Vagina (tissue), 2 donors: ENCODE results near the gene MIEN1. TPM values are rescaled to one million over a fixed set of nuclear protein-coding genes. Genes with fewer than 3 reads are reported as not detected.
"Not testable (repeated sequence)": the region's sequence is repeated elsewhere in the genome, so short reads cannot be mapped to it uniquely, and the experiment has no call there.

Experiments used
- DNase-seq, 2 donors: peaks; one replicate each; pipeline ENCODE4 v3.0.0-alpha.2; 2017; ENCODE audit errors: extremely low spot score in 2 of 2
- H3K27ac ChIP-seq: fragments of 200-600 bp; sonication (generic); one replicate; pipeline ENCODE4 v1.5.1; 2019
- H3K27me3 ChIP-seq: fragments of 200-600 bp; sonication (generic); one replicate; pipeline ENCODE4 v1.5.1; 2019
- H3K36me3 ChIP-seq, 2 donors: fragments of 200-600 bp; sonication (generic); one replicate each; pipeline ENCODE4 v1.5.1; 2017 to 2019
- H3K4me1 ChIP-seq: fragments of 200-600 bp; sonication (generic); one replicate; pipeline ENCODE4 v1.5.1; 2019
- H3K4me3 ChIP-seq, 2 donors: fragments of 200-600 bp; sonication (generic); 1 replicate in 1 of 2; 2 replicates in 1 of 2; pipeline ENCODE4 v1.5.1; 2016 to 2019
- H3K9me3 ChIP-seq: fragments of 200-600 bp; sonication (generic); one replicate; pipeline ENCODE4 v1.5.1; 2019
- CTCF ChIP-seq, 3 experiments: fragments of 450-650 bp in 2 of 3; fragments of 200-600 bp in 1 of 3; sonication (generic) in 1 of 3; IDR thresholded peaks; one replicate each; pipeline ENCODE4 v1.5.1; 2017 to 2019; ENCODE audit warnings: antibody characterized with exemption in 3 of 3, mild to moderate bottlenecking in 2 of 3, moderate library complexity in 2 of 3
- POLR2A ChIP-seq, 2 donors: fragments of 450-650 bp; IDR thresholded peaks; one replicate each; pipeline ENCODE4 v1.6.1; 2017; ENCODE audit warnings: antibody characterized with exemption in 2 of 2, mild to moderate bottlenecking in 2 of 2, moderate library complexity in 2 of 2
- POLR2AphosphoS5 ChIP-seq, 2 donors: sonication (generic); formaldehyde crosslinking; IDR thresholded peaks; one replicate each; pipeline ENCODE4 v1.9.0; 2017; ENCODE audit warnings: antibody characterized with exemption in 2 of 2, mild to moderate bottlenecking in 2 of 2, low read depth in 1 of 2; ENCODE audit not compliant: insufficient read depth in 1 of 2
- intact Hi-C: fragments of 100-400 bp; cut with DNase I; formaldehyde crosslinking; loops from one replicate; pipeline ENCODE4 v1.15.1; 2023
- total RNA-seq: library from RNA; depleted of rRNA; stranded (reverse); fragments of >200 nt; gene quantifications from one replicate; pipeline ENCODE4 v1.2.3, GENCODE V29; 2016

The MIEN1 gene
- total RNA-seq, 1 donor from 2014 or later = 74.2 TPM

DNA sequence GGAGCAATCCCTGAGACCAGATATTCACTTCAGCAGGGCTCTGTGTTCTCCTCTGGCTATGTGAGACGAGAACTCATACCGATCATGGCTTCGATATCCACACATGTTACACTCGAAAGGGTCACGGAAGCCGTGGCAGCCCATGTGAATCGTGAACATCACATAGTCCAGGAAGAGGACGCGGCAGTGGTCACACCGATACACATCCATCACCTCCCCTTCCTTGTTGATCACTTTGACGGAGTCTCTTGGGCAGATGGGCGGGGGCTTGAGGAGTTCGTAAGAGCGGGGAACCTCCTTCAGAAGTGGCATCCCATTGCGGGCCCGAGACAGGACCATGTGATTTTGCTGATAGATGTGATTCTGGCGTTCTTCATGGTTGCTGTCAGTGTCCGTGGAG lies 35.4 kb upstream of the MIEN1 start:
- no peak overlapping the region for H3K27ac ChIP-seq
- no peaks in the 10 kb centered on the region for H3K9me3 ChIP-seq
- H3K4me3 ChIP-seq = no peak overlapping the region
- no peaks in the 10 kb centered on the region for H3K4me1 ChIP-seq
- no peak for TF ChIP-seq POLR2AphosphoS5 (IDR thresholded peaks at IDR 0.05; ENCODE audit: insufficient read depth in 1 of 2, low read depth in 1 of 2)
- TF ChIP-seq CTCF (IDR thresholded peaks at IDR 0.05) = no peak
- H3K27me3 ChIP-seq = no peaks in the 10 kb centered on the region
- DNase-seq = peak in 1 of 2 donors; percentile 72
- intact Hi-C loops = no loop called here
- no peaks in the 10 kb centered on the region for H3K36me3 ChIP-seq

- Histone ChIP-seq H3K27ac (no peak overlapping the region), H3K4me3 (no peak overlapping the region), H3K27me3 (no peaks in the 10 kb centered on the region), H3K4me1 (no peaks in the 10 kb centered on the region), H3K9me3 (no peaks in the 10 kb centered on the region), H3K36me3 (no peaks in the 10 kb centered on the region)
- no peak for DNase-seq
- intact Hi-C loops = no loop called here
- TF ChIP-seq POLR2A (IDR thresholded peaks at IDR 0.05) (no peak), POLR2AphosphoS5 (IDR thresholded peaks at IDR 0.05; ENCODE audit: insufficient read depth in 1 of 2, low read depth in 1 of 2) (no peak), CTCF (IDR thresholded peaks at IDR 0.05) (no peak)
These were observed 34.8 kb upstream of the MIEN1 start for GRCh38 chr17:39765175-39765574.

DNA sequence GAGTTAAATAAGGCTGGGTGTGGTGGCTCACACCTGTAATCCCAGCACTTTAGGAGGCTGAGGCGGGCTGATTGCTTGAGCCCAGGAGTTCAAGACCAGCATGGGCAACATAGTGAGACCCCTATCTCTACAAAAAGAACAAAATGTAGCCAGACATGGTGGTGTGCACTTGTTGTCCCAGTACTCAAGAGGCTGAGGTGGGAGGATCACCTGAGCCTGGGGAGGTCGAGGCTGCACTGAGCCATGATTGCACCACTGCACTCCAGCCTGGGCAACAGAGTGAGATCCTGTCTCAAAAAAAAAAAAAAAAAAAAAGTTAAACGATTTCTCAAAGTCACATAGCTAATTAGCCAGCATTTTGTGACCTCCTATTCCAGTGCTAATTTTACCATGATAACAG lies 33.8 kb upstream of the MIEN1 start:
- intact Hi-C loops, H3K4me3 ChIP-seq, H3K9me3 ChIP-seq, DNase-seq, H3K36me3 ChIP-seq, H3K27ac ChIP-seq, H3K4me1 ChIP-seq, H3K27me3 ChIP-seq: not testable (repeated sequence)

DNA sequence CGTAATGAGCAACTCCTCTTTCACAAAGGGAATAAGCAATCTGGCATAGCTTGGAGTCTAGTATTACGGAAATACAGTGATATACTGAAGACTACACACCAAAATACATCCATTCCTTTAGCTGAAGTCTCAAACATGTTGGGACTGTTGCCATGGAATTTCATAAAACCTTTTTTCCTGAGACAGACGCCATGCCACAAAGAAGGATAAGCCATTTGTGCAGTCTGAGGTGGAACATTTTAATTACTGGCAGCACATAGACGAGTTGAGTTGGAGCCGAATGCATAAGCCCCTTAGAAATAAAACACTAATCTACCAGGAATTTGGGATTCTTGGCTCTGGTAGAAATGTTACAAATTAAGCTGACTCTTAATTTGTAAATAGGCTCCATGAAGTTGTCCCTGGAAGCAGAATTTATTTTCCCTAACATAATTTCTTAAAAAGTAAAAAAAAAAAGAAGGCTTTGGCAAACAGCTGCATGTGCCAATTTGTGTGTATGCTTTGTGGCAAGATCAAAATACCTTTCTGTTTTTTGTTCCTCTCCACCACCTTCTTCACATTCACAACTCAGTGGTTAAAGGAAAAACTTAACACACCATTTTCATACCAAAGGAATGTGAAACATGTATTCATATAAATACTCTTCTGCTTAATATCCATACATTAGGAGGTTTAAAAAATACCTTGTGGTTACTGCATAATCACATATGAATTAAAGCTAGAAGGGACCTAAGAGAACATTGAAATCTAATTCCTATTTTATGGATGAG lies 32.9 kb upstream of the MIEN1 start:
- H3K36me3 ChIP-seq = no peaks in the 10 kb centered on the region
- H3K27ac ChIP-seq = no peak overlapping the region
- DNase-seq = no peak
- intact Hi-C loops = no loop called here
- H3K4me1 ChIP-seq = no peaks in the 10 kb centered on the region
- no peak overlapping the region for H3K4me3 ChIP-seq
- no peaks in the 10 kb centered on the region for H3K9me3 ChIP-seq
- no peaks in the 10 kb centered on the region for H3K27me3 ChIP-seq
- TF ChIP-seq CTCF (IDR thresholded peaks at IDR 0.05) (no peak), POLR2A (IDR thresholded peaks at IDR 0.05) (no peak), POLR2AphosphoS5 (IDR thresholded peaks at IDR 0.05; ENCODE audit: insufficient read depth in 1 of 2, low read depth in 1 of 2) (no peak)

DNA sequence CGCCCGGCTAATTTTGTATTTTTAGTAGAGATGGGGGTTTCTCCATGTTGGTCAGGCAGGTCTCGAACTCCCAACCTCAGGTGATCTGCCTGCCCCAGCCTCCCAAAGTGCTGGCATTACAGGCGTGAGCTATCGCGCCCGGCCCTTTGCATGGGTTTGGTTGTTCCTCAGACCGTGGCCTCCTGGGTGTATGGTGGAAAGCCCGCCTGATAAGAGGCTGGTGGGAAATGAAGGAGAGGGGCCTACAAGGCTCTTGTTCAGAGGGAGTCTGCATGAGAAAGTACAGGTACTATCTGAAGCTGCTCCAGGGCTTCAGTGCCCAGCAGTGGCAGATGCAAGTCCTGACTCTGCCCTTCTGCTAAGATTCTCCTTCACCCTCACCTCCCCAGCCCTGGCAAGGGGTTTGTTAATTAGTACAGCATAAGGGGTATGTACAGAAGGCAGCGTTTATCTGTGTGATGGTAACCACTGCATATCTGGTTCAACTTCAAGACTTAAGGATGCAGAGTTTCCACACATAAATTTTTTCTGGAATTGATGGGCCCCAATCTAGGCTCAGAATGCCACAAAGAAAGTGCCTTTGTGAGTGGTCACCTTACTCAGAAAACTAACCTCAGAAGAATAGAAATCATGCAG lies 31.6 kb upstream of the MIEN1 start:
- DNase-seq = peak in 1 of 2 donors; percentile 64
- intact Hi-C loops = no loop called here
- no peaks in the 10 kb centered on the region for H3K27me3 ChIP-seq

More for the DNA sequence above, 31.6 kb upstream of the MIEN1 start:
- TF ChIP-seq POLR2AphosphoS5 (IDR thresholded peaks at IDR 0.05; ENCODE audit: insufficient read depth in 1 of 2, low read depth in 1 of 2) (no peak), CTCF (IDR thresholded peaks at IDR 0.05) (no peak), POLR2A (IDR thresholded peaks at IDR 0.05) (no peak)
- H3K9me3 ChIP-seq = no peaks in the 10 kb centered on the region
- H3K4me1 ChIP-seq = no peaks in the 10 kb centered on the region
- H3K36me3 ChIP-seq = no peaks in the 10 kb centered on the region
- H3K4me3 ChIP-seq = no peak overlapping the region
- no peak overlapping the region for H3K27ac ChIP-seq
